ENCODE results near the gene AMACR.

GRCh38 chr5:34005211-34005610, 2.6 kb downstream of the AMACR start:
- TF ChIP-seq, protein P1, sequence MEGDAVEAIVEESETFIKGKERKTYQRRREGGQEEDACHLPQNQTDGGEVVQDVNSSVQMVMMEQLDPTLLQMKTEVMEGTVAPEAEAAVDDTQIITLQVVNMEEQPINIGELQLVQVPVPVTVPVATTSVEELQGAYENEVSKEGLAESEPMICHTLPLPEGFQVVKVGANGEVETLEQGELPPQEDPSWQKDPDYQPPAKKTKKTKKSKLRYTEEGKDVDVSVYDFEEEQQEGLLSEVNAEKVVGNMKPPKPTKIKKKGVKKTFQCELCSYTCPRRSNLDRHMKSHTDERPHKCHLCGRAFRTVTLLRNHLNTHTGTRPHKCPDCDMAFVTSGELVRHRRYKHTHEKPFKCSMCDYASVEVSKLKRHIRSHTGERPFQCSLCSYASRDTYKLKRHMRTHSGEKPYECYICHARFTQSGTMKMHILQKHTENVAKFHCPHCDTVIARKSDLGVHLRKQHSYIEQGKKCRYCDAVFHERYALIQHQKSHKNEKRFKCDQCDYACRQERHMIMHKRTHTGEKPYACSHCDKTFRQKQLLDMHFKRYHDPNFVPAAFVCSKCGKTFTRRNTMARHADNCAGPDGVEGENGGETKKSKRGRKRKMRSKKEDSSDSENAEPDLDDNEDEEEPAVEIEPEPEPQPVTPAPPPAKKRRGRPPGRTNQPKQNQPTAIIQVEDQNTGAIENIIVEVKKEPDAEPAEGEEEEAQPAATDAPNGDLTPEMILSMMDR (IDR thresholded peaks at IDR 0.05): no peak
- no peak for TF ChIP-seq POLR2A (IDR thresholded peaks at IDR 0.05)
